Measurements from ENCODE around the gene CENPX. TPM values are rescaled to one million over a fixed set of nuclear protein-coding genes. Genes with fewer than 3 reads are reported as not detected.

CENPX gene
- total RNA-seq, 4 donors from 2014 or later = 85.4 to 131 (median 104) TPM

GRCh38 chr17:82011617-82012187, 11.0 kb downstream of the CENPX start:
- intact Hi-C loops (cut with DNase I; ENCODE audit: low total_unique reads) = no loop called here
- H3K4me3 ChIP-seq = no peak overlapping the region
- WGBS, 2 donors (ENCODE audit: low coverage in 1 of 2) = 93% methylated on average over 16 of the region's 19 CpGs; no CpG with 5 or more reads in 1 of the 2 donors
- no peaks in the 10 kb centered on the region for H3K9me3 ChIP-seq
- peak overlapping the region in 1 of 4 donors; percentile 81 for H3K27ac ChIP-seq
- no peak for TF ChIP-seq POLR2AphosphoS5 (IDR thresholded peaks at IDR 0.05)
- TF ChIP-seq CTCF (IDR thresholded peaks at IDR 0.05) = no peak
- TF ChIP-seq EP300 (IDR thresholded peaks at IDR 0.05; ENCODE audit: low read depth) = no peak
- TF ChIP-seq POLR2A (IDR thresholded peaks at IDR 0.05) = no peak
- in situ Hi-C loops (cut with MboI; ENCODE audit: low pct_ligation_motif_present in 1 of 4, low pct_unique_long_range_greater_than_20kb in 1 of 4, low sequenced_read_pairs in 3 of 4) = no loop called here
- no peaks in the 10 kb centered on the region for H3K4me1 ChIP-seq
- no peaks in the 10 kb centered on the region for H3K36me3 ChIP-seq
- no peak for DNase-seq
- no peaks in the 10 kb centered on the region for H3K27me3 ChIP-seq

- no peaks in the 10 kb centered on the region for H3K36me3 ChIP-seq
- 89 to 100% methylated on average over 2 to 39 of the region's 39 CpGs for WGBS, 2 donors (ENCODE audit: low coverage in 1 of 2)
- H3K4me1 ChIP-seq = no peaks in the 10 kb centered on the region
- no peak overlapping the region for H3K4me3 ChIP-seq
- in situ Hi-C loops (cut with MboI; ENCODE audit: low pct_ligation_motif_present in 1 of 4, low pct_unique_long_range_greater_than_20kb in 1 of 4, low sequenced_read_pairs in 3 of 4) (no loop called here), intact Hi-C loops (cut with DNase I; ENCODE audit: low total_unique reads) (no loop called here)
- no peak overlapping the region for H3K27ac ChIP-seq
- H3K27me3 ChIP-seq = no peaks in the 10 kb centered on the region
- no peaks in the 10 kb centered on the region for H3K9me3 ChIP-seq
- no peak for DNase-seq
- no peak for TF ChIP-seq CTCF (IDR thresholded peaks at IDR 0.05)
- no peak for TF ChIP-seq EP300 (IDR thresholded peaks at IDR 0.05; ENCODE audit: low read depth)
- TF ChIP-seq POLR2A (IDR thresholded peaks at IDR 0.05) = no peak
- TF ChIP-seq POLR2AphosphoS5 (IDR thresholded peaks at IDR 0.05) = no peak
Observed at GRCh38 chr17:82010575-82011525, 11.8 kb downstream of the CENPX start.

GRCh38 chr17:82009413-82009812, 13.3 kb downstream of the CENPX start:
- WGBS, 2 donors (ENCODE audit: low coverage in 1 of 2) = 76% methylated on average over 14 of the region's 15 CpGs; no CpG with 5 or more reads in 1 of the 2 donors
- Histone ChIP-seq H3K4me1 (peaks cover 0 to 1% (median 0%) of the 10 kb centered on the region in 4 donors), H3K4me3 (no peak overlapping the region), H3K27me3 (no peaks in the 10 kb centered on the region), H3K27ac (no peak overlapping the region), H3K36me3 (no peaks in the 10 kb centered on the region), H3K9me3 (no peaks in the 10 kb centered on the region)
- DNase-seq = no peak
- in situ Hi-C loops (cut with MboI; ENCODE audit: low pct_ligation_motif_present in 1 of 4, low pct_unique_long_range_greater_than_20kb in 1 of 4, low sequenced_read_pairs in 3 of 4) = no loop called here
- intact Hi-C loops (cut with DNase I; ENCODE audit: low total_unique reads) = no loop called here
- TF ChIP-seq POLR2AphosphoS5 (IDR thresholded peaks at IDR 0.05) = no peak
- no peak for TF ChIP-seq CTCF (IDR thresholded peaks at IDR 0.05)
- no peak for TF ChIP-seq POLR2A (IDR thresholded peaks at IDR 0.05)
- TF ChIP-seq EP300 (IDR thresholded peaks at IDR 0.05; ENCODE audit: low read depth) = no peak

- no peaks in the 10 kb centered on the region for H3K9me3 ChIP-seq
- peaks cover 0 to 6% (median 2%) of the 10 kb centered on the region in 4 donors for H3K4me1 ChIP-seq
- intact Hi-C loops (cut with DNase I; ENCODE audit: low total_unique reads) = no loop called here
- no peak overlapping the region for H3K4me3 ChIP-seq
- WGBS, 2 donors (ENCODE audit: low coverage in 1 of 2) = 94% methylated on average over 26 of the region's 28 CpGs; no CpG with 5 or more reads in 1 of the 2 donors
- H3K27ac ChIP-seq = no peak overlapping the region
- in situ Hi-C loops (cut with MboI; ENCODE audit: low pct_ligation_motif_present in 1 of 4, low pct_unique_long_range_greater_than_20kb in 1 of 4, low sequenced_read_pairs in 3 of 4) = no loop called here
- no peaks in the 10 kb centered on the region for H3K36me3 ChIP-seq
- no peak for TF ChIP-seq POLR2A (IDR thresholded peaks at IDR 0.05)
- TF ChIP-seq POLR2AphosphoS5 (IDR thresholded peaks at IDR 0.05) = no peak
- no peak for TF ChIP-seq EP300 (IDR thresholded peaks at IDR 0.05; ENCODE audit: low read depth)
- TF ChIP-seq CTCF (IDR thresholded peaks at IDR 0.05) = no peak
- no peaks in the 10 kb centered on the region for H3K27me3 ChIP-seq
- DNase-seq = no peak
Observed at GRCh38 chr17:82008941-82009405, 13.7 kb downstream of the CENPX start.

Measured in transverse colon (tissue), 4 donors.